Stomach (tissue), 9 donors: Measurements from ENCODE around the gene ABCA13. TPM values are rescaled to one million over a fixed set of nuclear protein-coding genes. Genes with fewer than 3 reads are reported as not detected.

Source experiments
- DNase-seq, 2 donors: peaks; one replicate each; pipeline versions ENCODE4 v3.0.0 to v3.0.0-alpha.2; 2013 to 2019
- H3K27ac ChIP-seq, 5 donors: fragments of 200-600 bp in 4 of 5; sonication (generic) in 4 of 5; one replicate each; pipeline ENCODE4 v1.5.1; 2013 to 2019; ENCODE audit warnings: mild to moderate bottlenecking in 1 of 5, moderate library complexity in 1 of 5
- H3K27me3 ChIP-seq, 3 donors: fragments of 200-600 bp; sonication (generic); one replicate each; pipeline ENCODE4 v1.5.1; 2017 to 2019; ENCODE audit warnings: mixed run types in 1 of 3
- H3K36me3 ChIP-seq, 4 donors: fragments of 200-600 bp; sonication (generic); 1 replicate in 3 of 4; 2 replicates in 1 of 4; pipeline ENCODE4 v1.5.1; 2016 to 2019
- H3K4me1 ChIP-seq, 4 donors: fragments of 200-600 bp; sonication (generic); one replicate each; pipeline ENCODE4 v1.5.1; 2016 to 2019
- H3K4me3 ChIP-seq, 4 donors: fragments of 200-600 bp; sonication (generic) in 3 of 4; one replicate each; pipeline ENCODE4 v1.5.1; 2016 to 2019; ENCODE audit warnings: mild to moderate bottlenecking in 1 of 4
- H3K9me3 ChIP-seq, 4 donors: fragments of 200-600 bp; sonication (generic); one replicate each; pipeline ENCODE4 v1.5.1; 2016 to 2019
- CTCF ChIP-seq, 7 experiments: fragments of 450-650 bp in 4 of 7; fragments of 200-600 bp in 3 of 7; sonication (generic) in 3 of 7; IDR thresholded peaks; one replicate each; pipeline ENCODE4 v1.5.1; 2016 to 2019; ENCODE audit warnings: antibody characterized with exemption in 7 of 7, control low read depth in 2 of 7, mild to moderate bottlenecking in 1 of 7
- EP300 ChIP-seq: sonication (generic); formaldehyde crosslinking; IDR thresholded peaks from one replicate; pipeline ENCODE4 v1.6.1; 2017; ENCODE audit warnings: antibody characterized with exemption
- POLR2A ChIP-seq, 4 donors: fragments of 450-650 bp; IDR thresholded peaks; one replicate each; pipeline ENCODE4 v1.6.1; 2016; ENCODE audit warnings: antibody characterized with exemption in 4 of 4, control low read depth in 2 of 4, mild to moderate bottlenecking in 1 of 4, moderate library complexity in 1 of 4
- POLR2AphosphoS5 ChIP-seq, 3 donors: sonication (generic); formaldehyde crosslinking; IDR thresholded peaks; one replicate each; pipeline ENCODE4 v1.6.1; 2016; ENCODE audit warnings: antibody characterized with exemption in 3 of 3
- WGBS, 5 donors: extraction: QIAGEN DNeasy Blood & Tissue Kit in 3 of 5; methylation state at CpG; one replicate each; pipeline versions ENCODE4 v1.1.5 to v1.1.7; 2013 to 2018; 5-methylcytosine and 5-hydroxymethylcytosine counted together
- intact Hi-C: fragments of 100-400 bp; cut with DNase I; formaldehyde crosslinking; loops from one replicate; pipeline ENCODE4 v1.15.1; 2023; ENCODE audit warnings: low total_unique reads
- polyA plus RNA-seq, 3 donors: library from polyadenylated mRNA; stranded (reverse); fragments of 200-250 nt; gene quantifications; one replicate each; pipeline ENCODE4 v1.2.3, GENCODE V29; 2013
- total RNA-seq, 5 donors: library from RNA; depleted of rRNA; stranded (reverse); fragments of >200 nt; gene quantifications; one replicate each; pipeline versions ENCODE4 v1.1.0 to v1.2.3, GENCODE V29; 2014 to 2016
- donor health status: healthy with polysubstance abuse.
- donor health status: Bipolar disorder and iron deficiency.
- donor health status: healthy.

The ABCA13 gene
- total and polyA plus RNA-seq, 8 donors, result under 0.01 to 0.92 (median 0.50) TPM; not detected in 5

- Histone ChIP-seq H3K27me3 (no peaks in the 10 kb centered on the region), H3K4me3 (no peak overlapping the region), H3K36me3 (no peaks in the 10 kb centered on the region), H3K27ac (no peak overlapping the region), H3K9me3 (no peaks in the 10 kb centered on the region), H3K4me1 (no peaks in the 10 kb centered on the region)
- no peak for DNase-seq
- TF ChIP-seq POLR2AphosphoS5 (IDR thresholded peaks at IDR 0.05) (no peak), EP300 (no peak), CTCF (IDR thresholded peaks at IDR 0.05) (no peak), POLR2A (IDR thresholded peaks at IDR 0.05) (no peak)
- intact Hi-C loops, result no loop called here
Measured at GRCh38 chr7:48217753-48218152, 46.5 kb downstream of the ABCA13 start.

GRCh38 chr7:48224042-48224441 lies 52.8 kb downstream of the ABCA13 start:
- H3K27ac ChIP-seq, result no peak overlapping the region
- no peak for TF ChIP-seq CTCF (IDR thresholded peaks at IDR 0.05)
- no peaks in the 10 kb centered on the region for H3K4me1 ChIP-seq
- intact Hi-C loops, result no loop called here
- H3K9me3 ChIP-seq, result no peaks in the 10 kb centered on the region
- no peak overlapping the region for H3K4me3 ChIP-seq
- no peak for DNase-seq
- WGBS, 5 donors, result 48 to 78% (median 60%) methylated on average over 2 of the region's 2 CpGs
- H3K27me3 ChIP-seq, result no peaks in the 10 kb centered on the region
- no peaks in the 10 kb centered on the region for H3K36me3 ChIP-seq

- DNase-seq, result no peak
- Histone ChIP-seq H3K27me3 (no peaks in the 10 kb centered on the region), H3K4me1 (no peaks in the 10 kb centered on the region), H3K36me3 (no peaks in the 10 kb centered on the region), H3K27ac (no peak overlapping the region), H3K4me3 (no peak overlapping the region), H3K9me3 (no peaks in the 10 kb centered on the region)
- 86 to 97% (median 89%) methylated on average over 4 of the region's 4 CpGs for WGBS, 5 donors
- TF ChIP-seq CTCF (IDR thresholded peaks at IDR 0.05), result no peak
- TF ChIP-seq EP300, result no peak
- TF ChIP-seq POLR2AphosphoS5 (IDR thresholded peaks at IDR 0.05), result no peak
- no peak for TF ChIP-seq POLR2A (IDR thresholded peaks at IDR 0.05)
- intact Hi-C loops, result no loop called here
Measured at GRCh38 chr7:48225101-48225500, 53.8 kb downstream of the ABCA13 start.

- H3K27ac ChIP-seq, result no peak overlapping the region
- DNase-seq, result no peak
- no peak overlapping the region for H3K4me3 ChIP-seq
- peaks cover 0 to 11% (median 4%) of the 10 kb centered on the region in 4 donors for H3K9me3 ChIP-seq
- no peaks in the 10 kb centered on the region for H3K36me3 ChIP-seq
- intact Hi-C loops, result no loop called here
- H3K27me3 ChIP-seq, result peaks cover 0 to 2% (median 0%) of the 10 kb centered on the region in 3 donors
- TF ChIP-seq CTCF (IDR thresholded peaks at IDR 0.05) (no peak), EP300 (no peak), POLR2A (IDR thresholded peaks at IDR 0.05) (no peak), POLR2AphosphoS5 (IDR thresholded peaks at IDR 0.05) (no peak)
- H3K4me1 ChIP-seq, result no peaks in the 10 kb centered on the region
Measured at GRCh38 chr7:48237354-48237753, 66.1 kb downstream of the ABCA13 start.

- intact Hi-C loops, result no loop called here
- no peak for TF ChIP-seq POLR2AphosphoS5 (IDR thresholded peaks at IDR 0.05)
- no peak for TF ChIP-seq POLR2A (IDR thresholded peaks at IDR 0.05)
- no peak for TF ChIP-seq CTCF (IDR thresholded peaks at IDR 0.05)
- TF ChIP-seq EP300, result no peak
- H3K4me1 ChIP-seq, result no peaks in the 10 kb centered on the region
- H3K36me3 ChIP-seq, result no peaks in the 10 kb centered on the region
- H3K9me3 ChIP-seq, result no peaks in the 10 kb centered on the region
- no peak for DNase-seq
- no peaks in the 10 kb centered on the region for H3K27me3 ChIP-seq
- no peak overlapping the region for H3K4me3 ChIP-seq
- WGBS, 5 donors, result 67 to 73% (median 69%) methylated on average over 8 of the region's 8 CpGs
- H3K27ac ChIP-seq, result no peak overlapping the region
Measured at GRCh38 chr7:48242846-48243245, 71.6 kb downstream of the ABCA13 start.
